ENCODE results near the gene CLEC16A. TPM values are rescaled to one million over a fixed set of nuclear protein-coding genes. Genes with fewer than 3 reads are reported as not detected.

Gene CLEC16A
- total and polyA plus RNA-seq, 4 donors, result 14.3 to 44.4 (median 26.4) TPM

DNA sequence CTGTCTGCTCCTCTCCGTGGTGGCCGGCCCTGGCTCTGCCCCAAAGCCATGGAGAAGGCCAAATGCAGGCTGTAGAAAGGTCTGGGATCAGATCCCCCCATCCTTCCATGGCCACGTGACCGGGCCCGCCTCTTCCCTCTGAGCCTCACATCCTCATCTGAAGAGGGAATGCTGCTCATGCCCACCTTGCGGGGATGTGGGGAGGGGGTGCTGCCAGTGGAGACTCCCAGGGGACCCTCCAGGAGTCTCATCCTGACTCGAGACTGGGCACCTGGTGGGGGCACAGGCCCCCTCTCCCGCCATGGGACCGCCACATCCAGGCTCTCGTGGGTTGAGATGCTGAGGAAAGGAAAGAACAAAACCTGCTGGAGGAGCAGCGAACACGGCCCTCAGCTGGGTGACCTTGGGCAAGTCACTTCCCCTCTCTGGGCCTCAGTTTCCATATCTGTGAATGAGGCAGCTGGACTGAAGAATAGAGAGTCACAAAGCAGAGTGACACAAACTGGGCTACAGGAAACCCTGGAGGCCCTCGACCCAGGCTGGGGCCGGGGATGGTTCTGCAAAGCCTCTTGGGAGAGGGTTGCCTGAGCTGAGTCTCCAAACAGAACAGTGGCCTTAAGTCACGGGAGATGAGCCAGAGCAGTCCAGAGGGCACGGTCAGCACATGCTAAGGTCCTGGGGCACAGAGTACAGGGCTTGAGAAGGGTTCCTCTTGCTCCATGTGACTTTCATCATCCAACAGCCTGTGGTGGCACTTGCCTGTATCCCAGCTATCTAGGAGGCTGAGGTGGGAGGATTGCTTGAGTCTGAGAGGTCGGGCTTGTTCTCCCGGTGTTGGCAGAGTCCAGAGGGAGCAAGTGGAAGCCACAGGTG is 281.5 kb downstream of the CLEC16A start:
- no peak overlapping the region for H3K4me3 ChIP-seq
- no peaks in the 10 kb centered on the region for H3K36me3 ChIP-seq (ENCODE audit: control insufficient read depth in 4 of 4, insufficient read depth in 4 of 4, low read length in 4 of 4)
- TF ChIP-seq, protein P1, sequence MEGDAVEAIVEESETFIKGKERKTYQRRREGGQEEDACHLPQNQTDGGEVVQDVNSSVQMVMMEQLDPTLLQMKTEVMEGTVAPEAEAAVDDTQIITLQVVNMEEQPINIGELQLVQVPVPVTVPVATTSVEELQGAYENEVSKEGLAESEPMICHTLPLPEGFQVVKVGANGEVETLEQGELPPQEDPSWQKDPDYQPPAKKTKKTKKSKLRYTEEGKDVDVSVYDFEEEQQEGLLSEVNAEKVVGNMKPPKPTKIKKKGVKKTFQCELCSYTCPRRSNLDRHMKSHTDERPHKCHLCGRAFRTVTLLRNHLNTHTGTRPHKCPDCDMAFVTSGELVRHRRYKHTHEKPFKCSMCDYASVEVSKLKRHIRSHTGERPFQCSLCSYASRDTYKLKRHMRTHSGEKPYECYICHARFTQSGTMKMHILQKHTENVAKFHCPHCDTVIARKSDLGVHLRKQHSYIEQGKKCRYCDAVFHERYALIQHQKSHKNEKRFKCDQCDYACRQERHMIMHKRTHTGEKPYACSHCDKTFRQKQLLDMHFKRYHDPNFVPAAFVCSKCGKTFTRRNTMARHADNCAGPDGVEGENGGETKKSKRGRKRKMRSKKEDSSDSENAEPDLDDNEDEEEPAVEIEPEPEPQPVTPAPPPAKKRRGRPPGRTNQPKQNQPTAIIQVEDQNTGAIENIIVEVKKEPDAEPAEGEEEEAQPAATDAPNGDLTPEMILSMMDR (IDR thresholded peaks at IDR 0.05; ENCODE audit: control extremely low read depth, extremely low read depth), result no peak
- no peak overlapping the region for H3K9ac ChIP-seq (ENCODE audit: insufficient read depth in 1 of 2, low read length in 2 of 2)
- ATAC-seq (ENCODE audit: insufficient read depth, low FRiP score), result no peak
- H3K9me3 ChIP-seq (ENCODE audit: control insufficient read depth in 4 of 4, insufficient read depth in 3 of 4, low read length in 3 of 4), result no peaks in the 10 kb centered on the region
- no peaks in the 10 kb centered on the region for H3K27me3 ChIP-seq (ENCODE audit: control insufficient read depth in 3 of 3, insufficient read depth in 3 of 3, low read length in 2 of 3)
- DNase-seq, result no peak
- 79% methylated on average over 18 of the region's 18 CpGs for WGBS, 2 donors
- H3K27ac ChIP-seq (ENCODE audit: low read depth in 1 of 2, low read length in 1 of 2), result no peak overlapping the region
- peaks cover 0 to 7% (median 0%) of the 10 kb centered on the region in 5 donors for H3K4me1 ChIP-seq (ENCODE audit: control insufficient read depth in 5 of 5, insufficient read depth in 5 of 5, low read length in 5 of 5)

GRCh38 chr16:11229432-11229831 is 285.1 kb downstream of the CLEC16A start:
- H3K36me3 ChIP-seq (ENCODE audit: control insufficient read depth in 4 of 4, insufficient read depth in 4 of 4, low read length in 4 of 4), result no peaks in the 10 kb centered on the region
- 89 to 95% methylated on average over 5 of the region's 5 CpGs for WGBS, 2 donors
- ATAC-seq (ENCODE audit: insufficient read depth, low FRiP score) (no peak), DNase-seq (no peak)
- H3K9me3 ChIP-seq (ENCODE audit: control insufficient read depth in 4 of 4, insufficient read depth in 3 of 4, low read length in 3 of 4), result no peaks in the 10 kb centered on the region
- H3K27ac ChIP-seq (ENCODE audit: low read depth in 1 of 2, low read length in 1 of 2), result no peak overlapping the region
- TF ChIP-seq, protein P1 (IDR thresholded peaks at IDR 0.05; ENCODE audit: control extremely low read depth, extremely low read depth), result no peak
- peaks cover 0 to 17% (median 0%) of the 10 kb centered on the region in 5 donors for H3K4me1 ChIP-seq (ENCODE audit: control insufficient read depth in 5 of 5, insufficient read depth in 5 of 5, low read length in 5 of 5)
- H3K4me3 ChIP-seq, result no peak overlapping the region
- H3K9ac ChIP-seq (ENCODE audit: insufficient read depth in 1 of 2, low read length in 2 of 2), result no peak overlapping the region
- no peaks in the 10 kb centered on the region for H3K27me3 ChIP-seq (ENCODE audit: control insufficient read depth in 3 of 3, insufficient read depth in 3 of 3, low read length in 2 of 3)

DNA sequence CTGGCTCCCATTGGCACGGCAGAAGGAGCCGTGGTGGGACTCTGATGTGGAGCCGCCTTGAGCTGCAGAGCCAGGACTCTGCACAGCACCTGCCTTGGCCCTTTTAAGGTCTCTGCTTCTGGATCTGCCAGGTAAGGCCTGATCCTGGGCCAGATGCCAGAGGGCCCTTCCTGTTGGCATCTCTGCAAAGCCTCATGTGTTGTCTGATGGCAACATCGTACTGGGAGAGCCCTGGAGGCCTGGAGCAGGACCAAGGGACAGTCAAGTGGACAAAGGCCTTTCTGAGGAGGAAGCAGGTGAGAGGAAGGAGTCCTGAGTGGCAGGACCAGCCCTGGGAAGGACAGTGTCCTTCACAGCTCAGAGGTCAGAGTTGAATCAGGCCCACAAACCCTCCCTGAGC is 285.5 kb downstream of the CLEC16A start:
- WGBS, 2 donors, result 79 to 81% methylated on average over 4 of the region's 4 CpGs
- Histone ChIP-seq H3K9ac (ENCODE audit: insufficient read depth in 1 of 2, low read length in 2 of 2) (no peak overlapping the region), H3K36me3 (ENCODE audit: control insufficient read depth in 4 of 4, insufficient read depth in 4 of 4, low read length in 4 of 4) (no peaks in the 10 kb centered on the region), H3K27ac (ENCODE audit: low read depth in 1 of 2, low read length in 1 of 2) (no peak overlapping the region), H3K4me3 (no peak overlapping the region), H3K9me3 (ENCODE audit: control insufficient read depth in 4 of 4, insufficient read depth in 3 of 4, low read length in 3 of 4) (no peaks in the 10 kb centered on the region), H3K4me1 (ENCODE audit: control insufficient read depth in 5 of 5, insufficient read depth in 5 of 5, low read length in 5 of 5) (peaks cover 0 to 17% (median 0%) of the 10 kb centered on the region in 5 donors), H3K27me3 (ENCODE audit: control insufficient read depth in 3 of 3, insufficient read depth in 3 of 3, low read length in 2 of 3) (no peaks in the 10 kb centered on the region)
- ATAC-seq (ENCODE audit: insufficient read depth, low FRiP score) (no peak), DNase-seq (no peak)
- TF ChIP-seq, protein P1 (IDR thresholded peaks at IDR 0.05; ENCODE audit: control extremely low read depth, extremely low read depth), result no peak

All from lung (tissue), 12 donors.